HL-60/S4 treated with phorbol 12-myristate 13-acetate at 8.2 ng/mL for 4 days and 3 days (cell line): ENCODE results near the gene ZNF362.

Source experiments
- in situ Hi-C: fragments of 300-500 bp; cut with MboI; formaldehyde crosslinking; loops from 2 replicates; pipeline ENCODE4 v1.15.0; 2022; ENCODE audit warnings: low sequenced_read_pairs

The ZNF362 gene

GRCh38 chr1:33323663-33324477, 67.6 kb downstream of the ZNF362 start:
- in situ Hi-C loops: no loop called here

GRCh38 chr1:33324677-33325575, 68.6 kb downstream of the ZNF362 start:
- in situ Hi-C loops: no loop called here

- in situ Hi-C loops: no loop called here
These were observed 70.5 kb downstream of the ZNF362 start for GRCh38 chr1:33326785-33327184.

GRCh38 chr1:33327587-33328325, 71.5 kb downstream of the ZNF362 start:
- in situ Hi-C loops: no loop called here

- in situ Hi-C loops: no loop called here
These were observed 72.5 kb downstream of the ZNF362 start for GRCh38 chr1:33328817-33329216.

GRCh38 chr1:33329600-33330305, 73.5 kb downstream of the ZNF362 start:
- in situ Hi-C loops: no loop called here

GRCh38 chr1:33330361-33330890, 74.1 kb downstream of the ZNF362 start:
- in situ Hi-C loops: no loop called here

- in situ Hi-C loops: no loop called here
These were observed 74.6 kb downstream of the ZNF362 start for GRCh38 chr1:33330906-33331305.

GRCh38 chr1:33331444-33332356, 75.4 kb downstream of the ZNF362 start:
- in situ Hi-C loops: no loop called here

- in situ Hi-C loops: no loop called here
These were observed 76.1 kb downstream of the ZNF362 start for GRCh38 chr1:33332357-33332789.

GRCh38 chr1:33332881-33333280, 76.6 kb downstream of the ZNF362 start:
- in situ Hi-C loops: no loop called here

GRCh38 chr1:33334081-33334552, 77.8 kb downstream of the ZNF362 start:
- in situ Hi-C loops: no loop called here

GRCh38 chr1:33335020-33335419, 78.7 kb downstream of the ZNF362 start:
- in situ Hi-C loops: no loop called here

- in situ Hi-C loops: no loop called here
These were observed 80.3 kb downstream of the ZNF362 start for GRCh38 chr1:33336580-33336979.

- in situ Hi-C loops: no loop called here
These were observed 81.1 kb downstream of the ZNF362 start for GRCh38 chr1:33337441-33337840.

- in situ Hi-C loops: no loop called here
These were observed 81.8 kb downstream of the ZNF362 start for GRCh38 chr1:33338048-33338439.

GRCh38 chr1:33338440-33339211, 82.3 kb downstream of the ZNF362 start:
- in situ Hi-C loops: no loop called here

- in situ Hi-C loops: no loop called here
These were observed 83.1 kb downstream of the ZNF362 start for GRCh38 chr1:33339413-33339812.
